ENCODE results near the gene BANP. TPM values are rescaled to one million over a fixed set of nuclear protein-coding genes. Genes with fewer than 3 reads are reported as not detected.
"Not testable (repeated sequence)": the region's sequence is repeated elsewhere in the genome, so short reads cannot be mapped to it uniquely, and the experiment has no call there.

BANP gene
- total and polyA plus RNA-seq, 2 donors = 27.0 to 29.7 TPM

GRCh38 chr16:87968541-87968940 lies 17.3 kb downstream of the BANP start:
- Histone ChIP-seq H3K27ac (ENCODE audit: low read depth in 1 of 2, low read length in 1 of 2) (no peak overlapping the region), H3K36me3 (ENCODE audit: control insufficient read depth in 2 of 2, insufficient read depth in 2 of 2, low read length in 1 of 2) (peaks cover 4 to 5% of the 10 kb centered on the region in 2 donors), H3K4me3 (ENCODE audit: low read length in 2 of 2) (no peak overlapping the region), H3K27me3 (ENCODE audit: control insufficient read depth in 2 of 2, insufficient read depth in 1 of 2, low read length in 1 of 2) (no peaks in the 10 kb centered on the region), H3K9me3 (ENCODE audit: control insufficient read depth in 2 of 2, insufficient read depth in 1 of 2, low read length in 1 of 2) (peaks cover 6 to 13% of the 10 kb centered on the region in 2 donors), H3K4me1 (ENCODE audit: control insufficient read depth in 2 of 2, insufficient read depth in 2 of 2, low read length in 2 of 2) (peaks cover 8 to 16% of the 10 kb centered on the region in 2 donors)
- no peak for DNase-seq (ENCODE audit: low read depth in 6 of 9, low spot score in 9 of 9)
- WGBS = 92% methylated on average over 7 of the region's 7 CpGs

GRCh38 chr16:87970186-87970585 lies 19.0 kb downstream of the BANP start:
- H3K9me3 ChIP-seq (ENCODE audit: control insufficient read depth in 2 of 2, insufficient read depth in 1 of 2, low read length in 1 of 2) = peaks cover 6 to 13% of the 10 kb centered on the region in 2 donors
- 68% methylated on average over 3 of the region's 3 CpGs for WGBS
- H3K4me1 ChIP-seq (ENCODE audit: control insufficient read depth in 2 of 2, insufficient read depth in 2 of 2, low read length in 2 of 2) = peaks cover 6 to 9% of the 10 kb centered on the region in 2 donors
- H3K36me3 ChIP-seq (ENCODE audit: control insufficient read depth in 2 of 2, insufficient read depth in 2 of 2, low read length in 1 of 2) = peaks cover 0 to 7% of the 10 kb centered on the region in 2 donors
- no peak overlapping the region for H3K4me3 ChIP-seq (ENCODE audit: low read length in 2 of 2)
- no peaks in the 10 kb centered on the region for H3K27me3 ChIP-seq (ENCODE audit: control insufficient read depth in 2 of 2, insufficient read depth in 1 of 2, low read length in 1 of 2)
- no peak for DNase-seq (ENCODE audit: low read depth in 6 of 9, low spot score in 9 of 9)
- H3K27ac ChIP-seq (ENCODE audit: low read depth in 1 of 2, low read length in 1 of 2) = no peak overlapping the region

- no peak for DNase-seq (ENCODE audit: low read depth in 6 of 9, low spot score in 9 of 9)
- 98% methylated on average over 2 of the region's 2 CpGs for WGBS
- no peaks in the 10 kb centered on the region for H3K27me3 ChIP-seq (ENCODE audit: control insufficient read depth in 2 of 2, insufficient read depth in 1 of 2, low read length in 1 of 2)
- H3K9me3 ChIP-seq (ENCODE audit: control insufficient read depth in 2 of 2, insufficient read depth in 1 of 2, low read length in 1 of 2) = peaks cover 6 to 13% of the 10 kb centered on the region in 2 donors
- no peak overlapping the region for H3K4me3 ChIP-seq (ENCODE audit: low read length in 2 of 2)
- peaks cover 0 to under 1% of the 10 kb centered on the region in 2 donors for H3K4me1 ChIP-seq (ENCODE audit: control insufficient read depth in 2 of 2, insufficient read depth in 2 of 2, low read length in 2 of 2)
- peaks cover 5 to 8% of the 10 kb centered on the region in 2 donors for H3K36me3 ChIP-seq (ENCODE audit: control insufficient read depth in 2 of 2, insufficient read depth in 2 of 2, low read length in 1 of 2)
- H3K27ac ChIP-seq (ENCODE audit: low read depth in 1 of 2, low read length in 1 of 2) = no peak overlapping the region
These were observed 20.7 kb downstream of the BANP start for GRCh38 chr16:87971933-87972332.

GRCh38 chr16:87973717-87974116 lies 22.5 kb downstream of the BANP start:
- no peak for DNase-seq (ENCODE audit: low read depth in 6 of 9, low spot score in 9 of 9)
- Histone ChIP-seq H3K27ac (ENCODE audit: low read depth in 1 of 2, low read length in 1 of 2) (no peak overlapping the region), H3K27me3 (ENCODE audit: control insufficient read depth in 2 of 2, insufficient read depth in 1 of 2, low read length in 1 of 2) (no peaks in the 10 kb centered on the region), H3K4me1 (ENCODE audit: control insufficient read depth in 2 of 2, insufficient read depth in 2 of 2, low read length in 2 of 2) (no peaks in the 10 kb centered on the region), H3K4me3 (ENCODE audit: low read length in 2 of 2) (no peak overlapping the region), H3K36me3 (ENCODE audit: control insufficient read depth in 2 of 2, insufficient read depth in 2 of 2, low read length in 1 of 2) (peaks cover 10 to 11% of the 10 kb centered on the region in 2 donors), H3K9me3 (ENCODE audit: control insufficient read depth in 2 of 2, insufficient read depth in 1 of 2, low read length in 1 of 2) (peaks cover 6 to 13% of the 10 kb centered on the region in 2 donors)
- 63% methylated on average over 3 of the region's 3 CpGs for WGBS

GRCh38 chr16:87974178-87974577 lies 22.9 kb downstream of the BANP start:
- peaks cover 6 to 13% of the 10 kb centered on the region in 2 donors for H3K9me3 ChIP-seq (ENCODE audit: control insufficient read depth in 2 of 2, insufficient read depth in 1 of 2, low read length in 1 of 2)
- no peak for DNase-seq (ENCODE audit: low read depth in 6 of 9, low spot score in 9 of 9)
- H3K4me3 ChIP-seq (ENCODE audit: low read length in 2 of 2) = no peak overlapping the region
- H3K36me3 ChIP-seq (ENCODE audit: control insufficient read depth in 2 of 2, insufficient read depth in 2 of 2, low read length in 1 of 2) = peaks cover 11 to 14% of the 10 kb centered on the region in 2 donors
- no peaks in the 10 kb centered on the region for H3K4me1 ChIP-seq (ENCODE audit: control insufficient read depth in 2 of 2, insufficient read depth in 2 of 2, low read length in 2 of 2)
- H3K27me3 ChIP-seq (ENCODE audit: control insufficient read depth in 2 of 2, insufficient read depth in 1 of 2, low read length in 1 of 2) = no peaks in the 10 kb centered on the region
- 86% methylated on average over 9 of the region's 9 CpGs for WGBS
- no peak overlapping the region for H3K27ac ChIP-seq (ENCODE audit: low read depth in 1 of 2, low read length in 1 of 2)

- Histone ChIP-seq H3K4me1 (ENCODE audit: control insufficient read depth in 2 of 2, insufficient read depth in 2 of 2, low read length in 2 of 2) (no peaks in the 10 kb centered on the region), H3K27ac (ENCODE audit: low read depth in 1 of 2, low read length in 1 of 2) (no peak overlapping the region), H3K4me3 (ENCODE audit: low read length in 2 of 2) (no peak overlapping the region), H3K27me3 (ENCODE audit: control insufficient read depth in 2 of 2, insufficient read depth in 1 of 2, low read length in 1 of 2) (no peaks in the 10 kb centered on the region), H3K36me3 (ENCODE audit: control insufficient read depth in 2 of 2, insufficient read depth in 2 of 2, low read length in 1 of 2) (peaks cover 8 to 22% of the 10 kb centered on the region in 2 donors), H3K9me3 (ENCODE audit: control insufficient read depth in 2 of 2, insufficient read depth in 1 of 2, low read length in 1 of 2) (peaks cover 2 to 3% of the 10 kb centered on the region in 2 donors)
- DNase-seq (ENCODE audit: low read depth in 6 of 9, low spot score in 9 of 9) = no peak
- 94% methylated on average over 3 of the region's 3 CpGs for WGBS
These were observed 25.4 kb downstream of the BANP start for GRCh38 chr16:87976665-87977064.

- WGBS = 94% methylated on average over 5 of the region's 5 CpGs
- no peaks in the 10 kb centered on the region for H3K4me1 ChIP-seq (ENCODE audit: control insufficient read depth in 2 of 2, insufficient read depth in 2 of 2, low read length in 2 of 2)
- no peak overlapping the region for H3K4me3 ChIP-seq (ENCODE audit: low read length in 2 of 2)
- H3K36me3 ChIP-seq (ENCODE audit: control insufficient read depth in 2 of 2, insufficient read depth in 2 of 2, low read length in 1 of 2) = peaks cover 19 to 35% of the 10 kb centered on the region in 2 donors
- H3K9me3 ChIP-seq (ENCODE audit: control insufficient read depth in 2 of 2, insufficient read depth in 1 of 2, low read length in 1 of 2) = no peaks in the 10 kb centered on the region
- no peaks in the 10 kb centered on the region for H3K27me3 ChIP-seq (ENCODE audit: control insufficient read depth in 2 of 2, insufficient read depth in 1 of 2, low read length in 1 of 2)
- H3K27ac ChIP-seq (ENCODE audit: low read depth in 1 of 2, low read length in 1 of 2) = no peak overlapping the region
- no peak for DNase-seq (ENCODE audit: low read depth in 6 of 9, low spot score in 9 of 9)
These were observed 26.9 kb downstream of the BANP start for GRCh38 chr16:87978127-87978526.

GRCh38 chr16:87979352-87979751 lies 28.1 kb downstream of the BANP start:
- Histone ChIP-seq H3K27ac (ENCODE audit: low read depth in 1 of 2, low read length in 1 of 2) (no peak overlapping the region), H3K4me3 (ENCODE audit: low read length in 2 of 2) (no peak overlapping the region), H3K36me3 (ENCODE audit: control insufficient read depth in 2 of 2, insufficient read depth in 2 of 2, low read length in 1 of 2) (peaks cover 22 to 47% of the 10 kb centered on the region in 2 donors), H3K9me3 (ENCODE audit: control insufficient read depth in 2 of 2, insufficient read depth in 1 of 2, low read length in 1 of 2) (no peaks in the 10 kb centered on the region), H3K27me3 (ENCODE audit: control insufficient read depth in 2 of 2, insufficient read depth in 1 of 2, low read length in 1 of 2) (no peaks in the 10 kb centered on the region), H3K4me1 (ENCODE audit: control insufficient read depth in 2 of 2, insufficient read depth in 2 of 2, low read length in 2 of 2) (no peaks in the 10 kb centered on the region)
- 97% methylated on average over 8 of the region's 8 CpGs for WGBS
- no peak for DNase-seq (ENCODE audit: low read depth in 6 of 9, low spot score in 9 of 9)

GRCh38 chr16:87979911-87980630 lies 28.8 kb downstream of the BANP start:
- H3K9me3 ChIP-seq (ENCODE audit: control insufficient read depth in 2 of 2, insufficient read depth in 1 of 2, low read length in 1 of 2); H3K4me3 ChIP-seq (ENCODE audit: low read length in 2 of 2); DNase-seq (ENCODE audit: low read depth in 6 of 9, low spot score in 9 of 9); H3K27me3 ChIP-seq (ENCODE audit: control insufficient read depth in 2 of 2, insufficient read depth in 1 of 2, low read length in 1 of 2); H3K4me1 ChIP-seq (ENCODE audit: control insufficient read depth in 2 of 2, insufficient read depth in 2 of 2, low read length in 2 of 2); H3K27ac ChIP-seq (ENCODE audit: low read depth in 1 of 2, low read length in 1 of 2): not testable (repeated sequence)
- WGBS = 95% methylated on average over 12 of the region's 12 CpGs
- peaks cover 26 to 54% of the 10 kb centered on the region in 2 donors for H3K36me3 ChIP-seq (ENCODE audit: control insufficient read depth in 2 of 2, insufficient read depth in 2 of 2, low read length in 1 of 2)
